Adrenal gland (tissue), 19 donors: ENCODE data around the gene ARFGAP3. TPM values are rescaled to one million over a fixed set of nuclear protein-coding genes. Genes with fewer than 3 reads are reported as not detected.

Experiments
- DNase-seq, 7 donors: peaks; one replicate each; pipeline ENCODE4 v3.0.0-alpha.2; 2019 to 2020
- H3K27ac ChIP-seq, 5 donors: fragments of 200-600 bp; sonication (generic) in 4 of 5; 1 replicate in 3 of 5; 2 replicates in 2 of 5; pipeline versions ENCODE4 v1.5.1 to v1.8.0; 2016 to 2020; ENCODE audit warnings: mild to moderate bottlenecking in 1 of 5
- H3K27me3 ChIP-seq: fragments of 200-600 bp; 2 replicates; pipeline ENCODE4 v1.8.0; 2021
- H3K36me3 ChIP-seq, 2 donors: fragments of 200-600 bp; replicated peaks in 1 of 2; 1 replicate in 1 of 2; 2 replicates in 1 of 2; pipeline versions ENCODE4 v1.5.1 to v1.8.0; 2018 to 2022
- H3K4me1 ChIP-seq, 2 donors: fragments of 200-600 bp; replicated peaks in 1 of 2; 1 replicate in 1 of 2; 2 replicates in 1 of 2; pipeline versions ENCODE4 v1.5.1 to v1.8.0; 2018 to 2021
- H3K4me3 ChIP-seq, 4 donors: fragments of 200-600 bp; sonication (generic) in 3 of 4; one replicate each; pipeline ENCODE4 v1.5.1; 2016 to 2018
- H3K9me3 ChIP-seq, 3 donors: fragments of 200-600 bp; sonication (generic) in 1 of 3; replicated peaks in 1 of 3; 1 replicate in 2 of 3; 2 replicates in 1 of 3; pipeline versions ENCODE4 v1.5.1 to v1.8.0; 2016 to 2021
- POLR2A ChIP-seq, 2 donors: fragments of 450-650 bp; IDR thresholded peaks; one replicate each; pipeline ENCODE4 v1.6.1; 2017; ENCODE audit warnings: antibody characterized with exemption in 2 of 2, mild to moderate bottlenecking in 2 of 2, moderate library complexity in 1 of 2
- WGBS, 4 donors: extraction: QIAGEN DNeasy Blood & Tissue Kit in 2 of 4; methylation state at CpG; one replicate each; pipeline versions ENCODE4 v1.1.5 to v1.1.7; 2013 to 2017; 5-methylcytosine and 5-hydroxymethylcytosine counted together
- intact Hi-C, 2 donors: fragments of 100-400 bp; cut with DNase I; formaldehyde crosslinking; loops; one replicate each; pipeline versions ENCODE4 v1.14.1 to v1.15.0; 2022 to 2023
- long read RNA-seq, 10 donors: library from polyadenylated mRNA in 3 of 10; unstranded in 2 of 10; stranded (forward) in 1 of 10; transcript quantifications; one replicate each; pipeline ENCODE4 v2.0.0 and lab custom pipeline, GENCODE V29; 2021 to 2026
- polyA plus RNA-seq, 3 donors: library from polyadenylated mRNA; stranded (reverse); fragments of 200-250 nt in 2 of 3; fragments of 350-450 nt in 1 of 3; fragmentation: Illumina TruSeq in 1 of 3; extraction: RNeasy Lipid Tissue Mini Kit (QIAGEN cat#74804) in 1 of 3; gene quantifications; one replicate each; pipeline ENCODE4 v1.2.3, GENCODE V29; 2013 to 2014
- total RNA-seq, 9 donors: library from RNA; depleted of rRNA in 4 of 9; stranded (reverse); fragments of >200 nt in 4 of 9; fragments of 120-200 nt in 1 of 9; fragmentation: NEBNext Ultra II Directional in 1 of 9; extraction: Animal tissue kit (Norgen Biotek cat#: 25700) in 1 of 9; gene quantifications; one replicate each; pipeline versions ENCODE4 v1.1.0 to v1.2.4, GENCODE V29; 2013 to 2023
- TF ChIP-seq, protein P1 (sequence below), 6 experiments: fragments of 450-650 bp in 4 of 6; fragments of 200-600 bp in 2 of 6; sonication (generic) in 1 of 6; IDR thresholded peaks; 1 replicate in 5 of 6; 2 replicates in 1 of 6; pipeline versions ENCODE4 v1.5.1 to v1.8.0; 2016 to 2021; ENCODE audit warnings: antibody characterized with exemption in 6 of 6, mild to moderate bottlenecking in 2 of 6, moderate library complexity in 1 of 6
- donor health status: healthy with polysubstance abuse.
- donor health status: Bipolar disorder and iron deficiency.
- donor health status: DM: yes; HTN: yes; CAD: no.
- donor health status: DM: no; HTN: no; CAD: no.
- donor health status: DM: no; HTN: no; CAD: no.
- donor health status: DM: yes; HTN: yes; CAD: no.

The ARFGAP3 gene, protein sequence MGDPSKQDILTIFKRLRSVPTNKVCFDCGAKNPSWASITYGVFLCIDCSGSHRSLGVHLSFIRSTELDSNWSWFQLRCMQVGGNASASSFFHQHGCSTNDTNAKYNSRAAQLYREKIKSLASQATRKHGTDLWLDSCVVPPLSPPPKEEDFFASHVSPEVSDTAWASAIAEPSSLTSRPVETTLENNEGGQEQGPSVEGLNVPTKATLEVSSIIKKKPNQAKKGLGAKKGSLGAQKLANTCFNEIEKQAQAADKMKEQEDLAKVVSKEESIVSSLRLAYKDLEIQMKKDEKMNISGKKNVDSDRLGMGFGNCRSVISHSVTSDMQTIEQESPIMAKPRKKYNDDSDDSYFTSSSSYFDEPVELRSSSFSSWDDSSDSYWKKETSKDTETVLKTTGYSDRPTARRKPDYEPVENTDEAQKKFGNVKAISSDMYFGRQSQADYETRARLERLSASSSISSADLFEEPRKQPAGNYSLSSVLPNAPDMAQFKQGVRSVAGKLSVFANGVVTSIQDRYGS
- total RNA-seq (100 to 1,000 TPM in 8 of 9 donors, 10 to 100 TPM in 1; 98.9 to 183 (median 120) TPM), polyA plus RNA-seq (100 to 1,000 TPM in 1 of 3 donors, 10 to 100 TPM in 2; 48.7 to 268 (median 71.7) TPM)
- long read RNA-seq, donor 1, transcript ARFGAP3-201 (16 exons, 2,857 nt): major isoform, 40 of 112 reads
- long read RNA-seq, donor 1, partial matches to known transcripts: 70 of 112 reads
- long read RNA-seq, donor 1, other reads (novel, unspliced or antisense): 0 of 112 reads
- long read RNA-seq, donor 2, transcript ARFGAP3-201 (16 exons, 2,857 nt): major isoform, 18 of 41 reads
- long read RNA-seq, donor 2, partial matches to known transcripts: 21 of 41 reads
- long read RNA-seq, donor 2, other reads (novel, unspliced or antisense): 0 of 41 reads
- long read RNA-seq, donor 3, transcript ARFGAP3-201 (16 exons, 2,857 nt): major isoform, 24 of 58 reads
- long read RNA-seq, donor 3, partial matches to known transcripts: 33 of 58 reads
- long read RNA-seq, donor 3, other reads (novel, unspliced or antisense): 0 of 58 reads
- long read RNA-seq, donor 4, transcript ARFGAP3-201 (16 exons, 2,857 nt): major isoform, 94 of 138 reads
- long read RNA-seq, donor 4, partial matches to known transcripts: 33 of 138 reads
- long read RNA-seq, donor 4, other reads (novel, unspliced or antisense): 11 of 138 reads
- long read RNA-seq, donor 5, transcript ARFGAP3-201 (16 exons, 2,857 nt): major isoform, 420 of 491 reads
- long read RNA-seq, donor 5, partial matches to known transcripts: 16 of 491 reads
- long read RNA-seq, donor 5, other reads (novel, unspliced or antisense): 55 of 491 reads
- long read RNA-seq, donor 6, transcript ARFGAP3-201 (16 exons, 2,857 nt): major isoform, 44 of 73 reads
- long read RNA-seq, donor 6, partial matches to known transcripts: 26 of 73 reads
- long read RNA-seq, donor 6, other reads (novel, unspliced or antisense): 3 of 73 reads
- long read RNA-seq, donor 7, transcript ARFGAP3-201 (16 exons, 2,857 nt): major isoform, 8 of 47 reads
- long read RNA-seq, donor 7, partial matches to known transcripts: 38 of 47 reads
- long read RNA-seq, donor 7, other reads (novel, unspliced or antisense): 0 of 47 reads
- long read RNA-seq, donor 8, transcript ARFGAP3-201 (16 exons, 2,857 nt): major isoform, 41 of 115 reads
- long read RNA-seq, donor 8, partial matches to known transcripts: 54 of 115 reads
- long read RNA-seq, donor 8, other reads (novel, unspliced or antisense): 17 of 115 reads
- long read RNA-seq, donor 9, transcript ARFGAP3-201 (16 exons, 2,857 nt): major isoform, 16 of 29 reads
- long read RNA-seq, donor 9, partial matches to known transcripts: 13 of 29 reads
- long read RNA-seq, donor 9, other reads (novel, unspliced or antisense): 0 of 29 reads
- long read RNA-seq, donor 10, transcript ARFGAP3-201 (16 exons, 2,857 nt): major isoform, 11 of 22 reads
- long read RNA-seq, donor 10, partial matches to known transcripts: 9 of 22 reads
- long read RNA-seq, donor 10, other reads (novel, unspliced or antisense): 0 of 22 reads

DNA sequence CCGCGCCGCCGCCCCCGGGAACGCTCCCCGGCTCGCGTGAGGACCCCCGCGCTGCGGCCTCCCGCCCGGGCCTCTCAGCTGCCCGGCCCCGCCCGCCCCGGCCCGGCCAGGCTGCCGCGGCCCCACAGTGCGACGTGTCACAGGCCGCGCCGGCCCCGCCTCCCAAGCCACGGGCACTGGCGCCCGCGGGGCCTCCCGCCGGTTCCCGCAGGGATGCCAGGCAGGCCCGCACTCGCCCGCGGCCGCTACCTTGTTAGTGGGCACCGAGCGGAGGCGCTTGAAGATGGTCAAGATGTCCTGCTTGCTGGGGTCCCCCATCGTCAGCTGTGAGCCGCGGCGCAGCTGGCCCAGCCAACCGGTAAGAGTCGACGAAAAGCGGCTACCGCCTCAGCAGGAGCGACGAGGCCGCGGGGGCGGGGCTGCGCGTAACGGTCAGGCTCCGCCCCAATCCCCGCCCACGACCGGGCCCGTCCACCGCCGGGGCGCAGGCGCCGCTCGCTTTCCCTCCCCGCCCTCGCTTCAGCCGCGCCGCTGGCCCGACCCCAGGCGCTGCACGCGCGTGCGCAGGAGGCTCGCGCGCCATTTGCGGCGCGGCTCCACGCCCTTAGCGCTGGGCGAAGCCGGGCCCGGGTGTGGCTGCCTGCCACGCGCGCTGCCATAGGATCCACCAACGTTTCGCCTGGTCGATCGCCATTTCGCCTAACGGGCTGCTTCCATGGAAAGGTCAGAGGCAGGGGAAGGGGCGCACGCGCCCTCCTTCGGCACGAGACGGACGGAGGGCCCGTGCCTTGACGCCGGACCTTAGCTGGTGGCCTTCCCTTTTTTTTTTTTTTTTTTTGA, at the start of gene ARFGAP3:
Gene ARFGAP3 (minus strand): TSS at position 409 of the 840 bp plus-strand sequence. CDS start 91 bp downstream, at position 318.
- peak within 1 kb of the TSS; percentile 97 to 100 (median 99) for H3K27ac ChIP-seq
- H3K4me3 ChIP-seq: peak within 1 kb of the TSS; percentile 61 to 97 (median 84)
- TF ChIP-seq, protein P1, sequence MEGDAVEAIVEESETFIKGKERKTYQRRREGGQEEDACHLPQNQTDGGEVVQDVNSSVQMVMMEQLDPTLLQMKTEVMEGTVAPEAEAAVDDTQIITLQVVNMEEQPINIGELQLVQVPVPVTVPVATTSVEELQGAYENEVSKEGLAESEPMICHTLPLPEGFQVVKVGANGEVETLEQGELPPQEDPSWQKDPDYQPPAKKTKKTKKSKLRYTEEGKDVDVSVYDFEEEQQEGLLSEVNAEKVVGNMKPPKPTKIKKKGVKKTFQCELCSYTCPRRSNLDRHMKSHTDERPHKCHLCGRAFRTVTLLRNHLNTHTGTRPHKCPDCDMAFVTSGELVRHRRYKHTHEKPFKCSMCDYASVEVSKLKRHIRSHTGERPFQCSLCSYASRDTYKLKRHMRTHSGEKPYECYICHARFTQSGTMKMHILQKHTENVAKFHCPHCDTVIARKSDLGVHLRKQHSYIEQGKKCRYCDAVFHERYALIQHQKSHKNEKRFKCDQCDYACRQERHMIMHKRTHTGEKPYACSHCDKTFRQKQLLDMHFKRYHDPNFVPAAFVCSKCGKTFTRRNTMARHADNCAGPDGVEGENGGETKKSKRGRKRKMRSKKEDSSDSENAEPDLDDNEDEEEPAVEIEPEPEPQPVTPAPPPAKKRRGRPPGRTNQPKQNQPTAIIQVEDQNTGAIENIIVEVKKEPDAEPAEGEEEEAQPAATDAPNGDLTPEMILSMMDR (IDR thresholded peaks at IDR 0.05): no peak
- TF ChIP-seq POLR2A (IDR thresholded peaks at IDR 0.05): peak; percentile 91 to 96
- no peaks in the 10 kb centered on the region for H3K27me3 ChIP-seq
- 5 to 37% (median 13%) methylated on average over 11 to 111 of the region's 111 CpGs for WGBS, 4 donors
- no peaks in the 10 kb centered on the region for H3K9me3 ChIP-seq
- no peaks in the 10 kb centered on the region for H3K36me3 ChIP-seq
- peaks cover 9 to 39% of the 10 kb centered on the region in 2 donors for H3K4me1 ChIP-seq
- intact Hi-C loops: no loop called here
- peak; percentile 91 to 96 (median 95) for DNase-seq

DNA sequence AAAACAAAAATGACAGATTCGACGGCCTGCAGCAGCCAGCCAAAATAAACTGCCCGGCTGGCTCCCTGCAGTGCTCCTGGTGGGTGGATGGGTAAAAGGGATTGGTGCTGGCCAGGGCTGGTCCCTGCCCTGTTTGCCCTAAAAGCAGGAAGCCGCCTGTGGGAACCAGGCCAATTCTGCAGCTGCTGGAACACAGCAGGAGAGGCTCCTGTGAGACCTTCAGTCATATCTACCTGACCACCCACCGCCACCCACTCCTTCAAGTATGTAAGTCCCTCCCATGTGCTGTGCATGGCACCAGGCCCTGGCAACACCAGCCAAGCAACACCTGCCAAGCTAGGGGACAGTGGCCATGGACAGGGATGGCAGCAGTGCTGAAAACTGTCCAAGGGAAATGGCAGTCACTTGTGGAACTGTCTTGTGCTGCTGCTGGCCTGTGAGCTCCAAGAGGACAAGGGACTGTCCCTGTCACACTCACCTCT, 48.7 kb upstream of the ARFGAP3 start:
- WGBS, 4 donors: 24 to 59% (median 51%) methylated on average over 3 to 5 of the region's 5 CpGs
- peak in 6 of 7 donors; percentile 34 to 70 (median 56) for DNase-seq
- Histone ChIP-seq H3K27me3 (no peaks in the 10 kb centered on the region), H3K4me1 (peaks cover 0 to 40% of the 10 kb centered on the region in 2 donors), H3K27ac (peak overlapping the region in 3 of 5 donors; percentile 5 to 47 (median 38)), H3K9me3 (no peaks in the 10 kb centered on the region), H3K36me3 (peaks cover 0 to 30% of the 10 kb centered on the region in 2 donors), H3K4me3 (no peak overlapping the region)
- intact Hi-C loops: no loop called here
- no peak for TF ChIP-seq POLR2A (IDR thresholded peaks at IDR 0.05)
- TF ChIP-seq, protein P1 (IDR thresholded peaks at IDR 0.05): no peak

DNA sequence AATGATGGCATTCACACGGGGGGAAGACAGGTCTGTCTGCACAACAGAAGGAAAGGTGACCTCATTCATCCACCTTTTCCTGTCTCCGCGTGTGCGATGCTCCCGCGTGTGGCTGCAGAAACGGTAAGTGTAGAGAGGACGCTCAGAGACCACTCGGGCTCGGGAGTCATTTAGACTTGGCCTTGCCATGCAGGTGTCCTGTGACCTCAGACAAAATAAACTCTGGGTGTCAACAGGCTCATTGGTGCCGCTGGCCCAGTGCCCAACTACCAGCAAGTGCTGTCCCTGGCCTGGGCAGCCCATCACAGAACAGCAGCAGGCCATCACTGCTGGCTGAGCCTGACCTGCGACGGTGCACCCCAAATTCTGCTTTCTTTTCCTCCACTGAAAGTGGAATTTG, 48.1 kb upstream of the ARFGAP3 start:
- intact Hi-C loops: no loop called here
- Histone ChIP-seq H3K27me3 (no peaks in the 10 kb centered on the region), H3K36me3 (peaks cover 0 to 26% of the 10 kb centered on the region in 2 donors), H3K4me1 (peaks cover 0 to 40% of the 10 kb centered on the region in 2 donors), H3K27ac (peak overlapping the region in 3 of 5 donors; percentile 5 to 47 (median 38)), H3K4me3 (no peak overlapping the region), H3K9me3 (no peaks in the 10 kb centered on the region)
- TF ChIP-seq POLR2A (IDR thresholded peaks at IDR 0.05): no peak
- TF ChIP-seq, protein P1 (IDR thresholded peaks at IDR 0.05): no peak
- DNase-seq: no peak
- WGBS, 4 donors: 76 to 88% (median 79%) methylated on average over 11 to 13 of the region's 13 CpGs
